Measurements from ENCODE around the gene PRSS2. TPM values are rescaled to one million over a fixed set of nuclear protein-coding genes. Genes with fewer than 3 reads are reported as not detected.

The PRSS2 gene
- total and polyA plus RNA-seq, 9 of the 15 experiments (the other 6 are each of a cell fraction or from before 2014, with no cell fraction given): 1.3 to 23.9 (median 3.8) TPM

GRCh38 chr7:142773230-142773629 lies 2.5 kb downstream of the PRSS2 start (continued):
- TF ChIP-seq THAP7 (CRISPR knock-in tag; IDR thresholded peaks at IDR 0.05): no peak
- TF ChIP-seq, protein P1, sequence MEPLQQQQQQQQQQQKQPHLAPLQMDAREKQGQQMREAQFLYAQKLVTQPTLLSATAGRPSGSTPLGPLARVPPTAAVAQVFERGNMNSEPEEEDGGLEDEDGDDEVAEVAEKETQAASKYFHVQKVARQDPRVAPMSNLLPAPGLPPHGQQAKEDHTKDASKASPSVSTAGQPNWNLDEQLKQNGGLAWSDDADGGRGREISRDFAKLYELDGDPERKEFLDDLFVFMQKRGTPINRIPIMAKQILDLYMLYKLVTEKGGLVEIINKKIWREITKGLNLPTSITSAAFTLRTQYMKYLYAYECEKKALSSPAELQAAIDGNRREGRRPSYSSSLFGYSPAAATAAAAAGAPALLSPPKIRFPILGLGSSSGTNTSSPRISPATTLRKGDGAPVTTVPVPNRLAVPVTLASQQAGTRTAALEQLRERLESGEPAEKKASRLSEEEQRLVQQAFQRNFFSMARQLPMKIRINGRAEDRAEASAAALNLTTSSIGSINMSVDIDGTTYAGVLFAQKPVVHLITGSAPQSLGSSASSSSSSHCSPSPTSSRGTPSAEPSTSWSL (CRISPR knock-in tag; IDR thresholded peaks at IDR 0.05; ENCODE audit: borderline replicate concordance): no peak
- TF ChIP-seq SNRNP70 (optimal IDR thresholded peaks at IDR 0.05; ENCODE audit: low read depth, low read length): no peak
- no peak for TF ChIP-seq TOE1 (IDR thresholded peaks at IDR 0.05; ENCODE audit: borderline replicate concordance)
- no peak for TF ChIP-seq TOE1 (CRISPR knock-in tag; IDR thresholded peaks at IDR 0.05; ENCODE audit: borderline replicate concordance, low read depth)
- TF ChIP-seq U2AF1 (optimal IDR thresholded peaks at IDR 0.05; ENCODE audit: low read depth, low read length): no peak
- TF ChIP-seq YBX1 (IDR thresholded peaks at IDR 0.05): no peak
- no peak for TF ChIP-seq TAF7 (tag; IDR thresholded peaks at IDR 0.05)

All from K562 (cell line).